K562 (cell line): ENCODE results near the gene PSEN1. TPM values are rescaled to one million over a fixed set of nuclear protein-coding genes. Genes with fewer than 3 reads are reported as not detected.

Experiments
- ATAC-seq: fragments of 200-7000 bp; cut with Tn5 transposase; 3 replicates; pipeline ENCODE4 v1.9.1; 2020; ENCODE audit warnings: moderate library complexity
- BruUV-seq: library from RNA; stranded (reverse); fragments of 400-500 nt; replicated peaks from 2 replicates; lab custom pipeline; 2021; lab: Mats Ljungman, UMichigan
- CTCF ChIA-PET: fragments of 300-600 bp; formaldehyde crosslinking; extraction: SDS; loops from one replicate; lab custom pipeline; 2021; ENCODE audit warnings: low intra/inter-chr PET ratio; lab: Yijun Ruan, JAX
- POLR2A ChIA-PET: fragments of 300-600, 350-650 bp; sonication (Branson Sonifier 250); formaldehyde crosslinking; extraction: SDS; loops from one replicate; lab custom pipeline; 2021; ENCODE audit warnings: antibody characterized with exemption, inconsistent platforms; lab: Yijun Ruan, JAX
- DNase-seq, 4 experiments: peaks; one replicate each; pipeline versions ENCODE4 v3.0.0 to v3.0.0-alpha.2; 2011 to 2018; ENCODE audit warnings: low spot score in 3 of 4, mixed read lengths in 3 of 4; ENCODE audit errors: extremely low read depth in 1 of 4
- FAIRE-seq: peaks from 2 replicates; lab custom pipeline; 2011; peaks lifted over from hg19 to GRCh38; lab: Jason Lieb, UNC
- H2AFZ ChIP-seq: 2 replicates; pipeline ENCODE4 v1.6.0; 2011; ENCODE audit warnings: low read depth, low read length, control low read depth, inconsistent platforms
- H3K27ac ChIP-seq: fragments of 200-600 bp; 3 replicates; pipeline ENCODE4 v1.8.0; 2011; ENCODE audit warnings: low read depth, mild to moderate bottlenecking, control low read depth, inconsistent platforms, low read length, moderate library complexity, mixed read lengths; ENCODE audit errors: extremely low read depth
- H3K27me3 ChIP-seq, 2 experiments: fragments of 300-600 bp in 1 of 2; 2 replicates in 1 of 2; 3 replicates in 1 of 2; pipeline versions ENCODE4 v1.6.0 to v1.8.0; 2011; ENCODE audit warnings: inconsistent platforms in 2 of 2, low read length in 2 of 2, mild to moderate bottlenecking in 1 of 2, mixed read lengths in 1 of 2, moderate library complexity in 1 of 2; ENCODE audit not compliant: control insufficient read depth in 2 of 2, insufficient read depth in 2 of 2
- H3K36me3 ChIP-seq: fragments of 300-600 bp; 3 replicates; pipeline ENCODE4 v1.8.0; 2011; ENCODE audit warnings: mild to moderate bottlenecking, low read length, inconsistent platforms; ENCODE audit not compliant: control insufficient read depth, insufficient read depth
- H3K4me1 ChIP-seq, 2 experiments: fragments of 200-600 bp in 1 of 2; replicated peaks in 1 of 2; 2 replicates in 1 of 2; 3 replicates in 1 of 2; pipeline versions ENCODE4 v1.5.1 to v1.8.0; 2011; ENCODE audit warnings: inconsistent platforms in 2 of 2, low read length in 2 of 2, mild to moderate bottlenecking in 1 of 2, mixed read lengths in 1 of 2, moderate library complexity in 1 of 2; ENCODE audit not compliant: control insufficient read depth in 2 of 2, insufficient read depth in 2 of 2
- H3K4me2 ChIP-seq: 2 replicates; pipeline ENCODE4 v1.6.1; 2011; ENCODE audit warnings: low read length, control low read depth, inconsistent platforms, mixed read lengths; ENCODE audit not compliant: insufficient read depth
- H3K4me3 ChIP-seq: fragments of 200-600 bp; sonication (generic), shearing (Covaris generic); 2 replicates; pipeline ENCODE4 v1.5.1; 2016; ENCODE audit warnings: control low read depth, inconsistent platforms
- H3K79me2 ChIP-seq: fragments of 200-600 bp; 3 replicates; pipeline ENCODE4 v1.8.0; 2011; ENCODE audit warnings: low read length, inconsistent platforms; ENCODE audit not compliant: control insufficient read depth, insufficient read depth
- H3K9ac ChIP-seq, 2 experiments: 2 replicates each; pipeline versions ENCODE4 v1.6.0 to v1.6.1; 2011; ENCODE audit warnings: low read depth in 2 of 2, low read length in 2 of 2, control low read depth in 1 of 2, inconsistent platforms in 1 of 2, mild to moderate bottlenecking in 1 of 2, mixed read lengths in 1 of 2; ENCODE audit not compliant: insufficient read depth in 1 of 2
- H3K9me1 ChIP-seq: one replicate; pipeline ENCODE4 v1.6.0; 2011; ENCODE audit warnings: inconsistent platforms, mild to moderate bottlenecking, low read length, moderate library complexity; ENCODE audit not compliant: control insufficient read depth, insufficient read depth
- H3K9me3 ChIP-seq: replicated peaks from 2 replicates; pipeline ENCODE4 v1.5.1; 2011; ENCODE audit warnings: low read depth, low read length, inconsistent platforms; ENCODE audit not compliant: control insufficient read depth, insufficient read depth
- H4K20me1 ChIP-seq: replicated peaks from 2 replicates; pipeline ENCODE4 v1.6.1; 2011; ENCODE audit warnings: low read length, inconsistent platforms, mixed read lengths; ENCODE audit not compliant: control insufficient read depth, insufficient read depth
- ARHGAP35 ChIP-seq: fragments of 450-650 bp; IDR thresholded peaks from 2 replicates; pipeline ENCODE4 v1.6.1; 2018; ENCODE audit not compliant: partially characterized antibody
- BMI1 ChIP-seq: fragments of 150-350 bp; IDR thresholded peaks from 2 replicates; pipeline ENCODE4 v1.6.1; 2014; ENCODE audit warnings: low read length
- HDAC6 ChIP-seq: IDR thresholded peaks from 2 replicates; pipeline ENCODE4 v1.6.1; 2012; ENCODE audit warnings: low read depth, mild to moderate bottlenecking, control low read depth, inconsistent platforms, low read length, moderate library complexity
- MAFK ChIP-seq: IDR thresholded peaks from 2 replicates; pipeline ENCODE4 v1.6.1; 2011; ENCODE audit warnings: low read length, improper control_type of control experiment
- MBD1 ChIP-seq: fragments of 250-450 bp; sonication (Bioruptor Pico); IDR thresholded peaks from 2 replicates; pipeline ENCODE4 v1.8.0; 2022; ENCODE audit warnings: inconsistent platforms
- MTA3 ChIP-seq: fragments of 450-650 bp; formaldehyde crosslinking; IDR thresholded peaks from 2 replicates; pipeline ENCODE4 v1.6.1; 2017; ENCODE audit warnings: mild to moderate bottlenecking, borderline replicate concordance
- NEUROD1 ChIP-seq: fragments of 150-350 bp; IDR thresholded peaks from 2 replicates; pipeline ENCODE4 v1.6.1; 2014; ENCODE audit warnings: borderline replicate concordance, low read length, low read depth; ENCODE audit not compliant: partially characterized antibody
- PHB ChIP-seq: fragments of 250-450 bp; sonication (Bioruptor Pico); IDR thresholded peaks from 2 replicates; pipeline ENCODE4 v1.5.0; 2021
- ZNF124 ChIP-seq: sonication (generic); formaldehyde crosslinking; IDR thresholded peaks from 2 replicates; pipeline ENCODE4 v1.8.1; 2022; ENCODE audit warnings: missing genetic modification reagents
- WGBS: fragments of 100-300 bp; shearing (Covaris generic); methylation state at CpG from one replicate; pipeline ENCODE4 v1.1.6; 2016; ENCODE audit warnings: low coverage, mixed read lengths; ENCODE audit not compliant: insufficient coverage; ENCODE audit errors: missing lambda C conversion rate; 5-methylcytosine and 5-hydroxymethylcytosine counted together
- in situ Hi-C: fragments of 300-500 bp; cut with MboI; formaldehyde crosslinking; loops from 4 replicates; pipeline ENCODE4 v1.15.0; 2018; ENCODE audit warnings: inconsistent platforms, mixed read lengths
- intact Hi-C: fragments of 100-400 bp; cut with micrococcal nuclease; formaldehyde crosslinking; loops from 2 replicates; pipeline ENCODE4 v1.14.2; 2022
- polyA plus RNA-seq, 8 experiments: library from polyadenylated mRNA; depleted of rRNA in 4 of 8; stranded (reverse) in 5 of 8; unstranded in 3 of 8; fragments of >200 nt; fragmentation: Nextera tagmentation in 2 of 8; fragmentation: Illumina TruSeq in 1 of 8; extraction: Ambion mirVana in 2 of 8; extraction: Trizol in 1 of 8; gene quantifications; 2 replicates each; pipeline versions ENCODE4 v1.2.1 to v1.2.3, GENCODE V29; 2011 to 2014; ENCODE audit warnings: inconsistent platforms in 1 of 8, missing spikeins in 1 of 8
- total RNA-seq, 7 experiments: library from RNA; depleted of rRNA in 6 of 7; stranded (reverse); fragments of >200 nt in 6 of 7; fragmentation: Illumina TruSeq in 2 of 7; extraction: Trizol in 2 of 7; gene quantifications; 2 replicates each; pipeline versions ENCODE4 v1.2.1 to v1.2.3, GENCODE V29; 2011 to 2021; ENCODE audit warnings: low replicate concordance in 1 of 7
- TF ChIP-seq, protein P1 (sequence below): fragments of 150-350 bp; IDR thresholded peaks from 2 replicates; pipeline ENCODE4 v1.6.1; 2014; ENCODE audit warnings: low read depth, mild to moderate bottlenecking, low read length, borderline replicate concordance

PSEN1 gene
- total and polyA plus RNA-seq, 9 of the 15 experiments (the other 6 are each of a cell fraction or from before 2014, with no cell fraction given) = 6.5 to 25.2 (median 14.3) TPM

DNA sequence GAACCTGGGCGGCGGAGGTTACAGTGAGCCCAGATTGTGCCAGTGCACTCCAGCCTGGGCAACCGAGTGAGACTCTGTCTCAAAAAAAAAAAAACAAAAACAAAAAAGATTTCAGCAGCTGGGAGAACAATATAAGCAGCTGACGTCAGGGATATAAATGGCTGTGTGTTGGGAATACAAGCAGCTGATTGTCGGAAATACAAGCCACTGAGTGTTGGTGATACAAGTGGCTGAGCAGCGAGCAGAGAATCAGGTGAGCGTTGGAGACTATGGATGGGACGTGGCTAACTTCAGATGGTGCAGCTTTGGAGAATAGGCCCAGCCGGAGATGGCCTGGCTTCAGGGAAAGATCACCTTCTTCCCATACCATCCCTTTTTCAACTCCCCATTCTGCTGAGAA is 32.0 kb downstream of the PSEN1 start:
- H2AFZ ChIP-seq = no peak overlapping the region
- in situ Hi-C loops = loop anchor here (10.0 kb wide), 1 partner anchor 307 kb away; no protein-coding TSS in a partner anchor
- H3K9ac ChIP-seq = no peak overlapping the region
- H4K20me1 ChIP-seq = no peaks in the 10 kb centered on the region
- 93% methylated on average over 8 of the region's 9 CpGs for WGBS
- H3K27me3 ChIP-seq = no peaks in the 10 kb centered on the region
- BruUV-seq = no TSS peak
- intact Hi-C loops = no loop called here
- H3K4me2 ChIP-seq = no peak overlapping the region
- POLR2A ChIA-PET = no interaction called here
- CTCF ChIA-PET = no interaction called here
- peaks cover 0 to 4% of the 10 kb centered on the region in 2 experiments; a peak in 2 of 5 replicates for H3K4me1 ChIP-seq
- FAIRE-seq = no peak
- H3K4me3 ChIP-seq = no peak overlapping the region
- H3K79me2 ChIP-seq = no peaks in the 10 kb centered on the region
- H3K9me3 ChIP-seq = no peaks in the 10 kb centered on the region
- no peak overlapping the region for H3K27ac ChIP-seq
- no peak for ATAC-seq
- peaks cover 25% of the 10 kb centered on the region; the same call in 2 of the 3 replicates for H3K36me3 ChIP-seq
- TF ChIP-seq ARHGAP35 (no peak), MAFK (no peak), MTA3 (no peak)
- no peaks in the 10 kb centered on the region for H3K9me1 ChIP-seq
- DNase-seq = no peak

DNA sequence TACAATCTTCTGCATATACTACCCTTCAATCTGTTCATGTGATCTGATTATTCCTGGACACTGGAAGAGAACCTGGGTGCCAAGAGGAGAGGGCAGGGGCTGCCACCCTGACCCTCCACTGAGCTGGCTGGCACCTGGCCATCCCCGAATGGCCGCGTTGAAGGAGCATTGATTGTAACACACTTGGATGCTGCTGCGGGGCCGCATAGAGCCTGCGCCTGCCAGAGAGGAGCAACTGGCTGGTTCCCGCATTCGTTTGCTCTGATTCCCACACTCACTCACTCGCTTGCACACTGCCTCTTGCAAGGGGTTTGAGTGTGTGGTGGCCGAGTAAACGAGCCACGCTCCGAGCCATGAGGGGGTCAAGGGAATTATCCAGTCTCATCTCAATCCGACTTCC is 32.4 kb downstream of the PSEN1 start:
- in situ Hi-C loops = loop anchor here (10.0 kb wide), 1 partner anchor 306 kb away; no protein-coding TSS in a partner anchor
- WGBS = 90% methylated on average over 11 of the region's 14 CpGs
- no TSS peak for BruUV-seq
- H2AFZ ChIP-seq = no peak overlapping the region
- H3K27me3 ChIP-seq = no peaks in the 10 kb centered on the region
- no peaks in the 10 kb centered on the region for H3K79me2 ChIP-seq
- no peak overlapping the region for H3K4me2 ChIP-seq
- no peak overlapping the region for H3K27ac ChIP-seq
- no peaks in the 10 kb centered on the region for H3K9me3 ChIP-seq
- H3K9ac ChIP-seq = no peak overlapping the region
- POLR2A ChIA-PET = interaction anchor here (0.7 to 0.8 kb wide), 2 partner anchors 95 to 322 kb away, joined by 3 to 4 read pairs; partner anchors contain the start of gene RIOX1
- ATAC-seq (no peak), DNase-seq (no peak), FAIRE-seq (no peak)
- peaks cover 0 to 4% of the 10 kb centered on the region in 2 experiments; a peak in 2 of 5 replicates for H3K4me1 ChIP-seq
- intact Hi-C loops = no loop called here
- H3K4me3 ChIP-seq = no peak overlapping the region
- H3K9me1 ChIP-seq = no peaks in the 10 kb centered on the region
- no peaks in the 10 kb centered on the region for H4K20me1 ChIP-seq
- CTCF ChIA-PET = no interaction called here
- H3K36me3 ChIP-seq = peaks cover 29% of the 10 kb centered on the region; the same call in 2 of the 3 replicates
- TF ChIP-seq NEUROD1 (no peak), HDAC6 (no peak), BMI1 (no peak), ZNF124 (CRISPR knock-in tag) (no peak), MBD1 (CRISPR knock-in tag) (no peak), PHB (no peak)
- TF ChIP-seq, protein P1, sequence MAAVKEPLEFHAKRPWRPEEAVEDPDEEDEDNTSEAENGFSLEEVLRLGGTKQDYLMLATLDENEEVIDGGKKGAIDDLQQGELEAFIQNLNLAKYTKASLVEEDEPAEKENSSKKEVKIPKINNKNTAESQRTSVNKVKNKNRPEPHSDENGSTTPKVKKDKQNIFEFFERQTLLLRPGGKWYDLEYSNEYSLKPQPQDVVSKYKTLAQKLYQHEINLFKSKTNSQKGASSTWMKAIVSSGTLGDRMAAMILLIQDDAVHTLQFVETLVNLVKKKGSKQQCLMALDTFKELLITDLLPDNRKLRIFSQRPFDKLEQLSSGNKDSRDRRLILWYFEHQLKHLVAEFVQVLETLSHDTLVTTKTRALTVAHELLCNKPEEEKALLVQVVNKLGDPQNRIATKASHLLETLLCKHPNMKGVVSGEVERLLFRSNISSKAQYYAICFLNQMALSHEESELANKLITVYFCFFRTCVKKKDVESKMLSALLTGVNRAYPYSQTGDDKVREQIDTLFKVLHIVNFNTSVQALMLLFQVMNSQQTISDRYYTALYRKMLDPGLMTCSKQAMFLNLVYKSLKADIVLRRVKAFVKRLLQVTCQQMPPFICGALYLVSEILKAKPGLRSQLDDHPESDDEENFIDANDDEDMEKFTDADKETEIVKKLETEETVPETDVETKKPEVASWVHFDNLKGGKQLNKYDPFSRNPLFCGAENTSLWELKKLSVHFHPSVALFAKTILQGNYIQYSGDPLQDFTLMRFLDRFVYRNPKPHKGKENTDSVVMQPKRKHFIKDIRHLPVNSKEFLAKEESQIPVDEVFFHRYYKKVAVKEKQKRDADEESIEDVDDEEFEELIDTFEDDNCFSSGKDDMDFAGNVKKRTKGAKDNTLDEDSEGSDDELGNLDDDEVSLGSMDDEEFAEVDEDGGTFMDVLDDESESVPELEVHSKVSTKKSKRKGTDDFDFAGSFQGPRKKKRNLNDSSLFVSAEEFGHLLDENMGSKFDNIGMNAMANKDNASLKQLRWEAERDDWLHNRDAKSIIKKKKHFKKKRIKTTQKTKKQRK = no peak
